K562 (cell line): Measurements from ENCODE around the gene ERCC2. TPM values are rescaled to one million over a fixed set of nuclear protein-coding genes. Genes with fewer than 3 reads are reported as not detected.

Experiments used
- ATAC-seq: fragments of 200-7000 bp; cut with Tn5 transposase; 3 replicates; pipeline ENCODE4 v1.9.1; 2020; ENCODE audit warnings: moderate library complexity
- BruUV-seq: library from RNA; stranded (reverse); fragments of 400-500 nt; replicated peaks from 2 replicates; lab custom pipeline; 2021; lab: Mats Ljungman, UMichigan
- CTCF ChIA-PET: fragments of 300-600 bp; formaldehyde crosslinking; extraction: SDS; loops from one replicate; lab custom pipeline; 2021; ENCODE audit warnings: low intra/inter-chr PET ratio; lab: Yijun Ruan, JAX
- POLR2A ChIA-PET: fragments of 300-600, 350-650 bp; sonication (Branson Sonifier 250); formaldehyde crosslinking; extraction: SDS; loops from one replicate; lab custom pipeline; 2021; ENCODE audit warnings: antibody characterized with exemption, inconsistent platforms; lab: Yijun Ruan, JAX
- DNase-seq, 4 experiments: peaks; one replicate each; pipeline versions ENCODE4 v3.0.0 to v3.0.0-alpha.2; 2011 to 2018; ENCODE audit warnings: low spot score in 3 of 4, mixed read lengths in 3 of 4; ENCODE audit errors: extremely low read depth in 1 of 4
- FAIRE-seq: peaks from 2 replicates; lab custom pipeline; 2011; peaks lifted over from hg19 to GRCh38; lab: Jason Lieb, UNC
- H2AFZ ChIP-seq: 2 replicates; pipeline ENCODE4 v1.6.0; 2011; ENCODE audit warnings: low read depth, low read length, control low read depth, inconsistent platforms
- H3K27ac ChIP-seq: fragments of 200-600 bp; 3 replicates; pipeline ENCODE4 v1.8.0; 2011; ENCODE audit warnings: low read depth, mild to moderate bottlenecking, control low read depth, inconsistent platforms, low read length, moderate library complexity, mixed read lengths; ENCODE audit errors: extremely low read depth
- H3K27me3 ChIP-seq, 2 experiments: fragments of 300-600 bp in 1 of 2; 2 replicates in 1 of 2; 3 replicates in 1 of 2; pipeline versions ENCODE4 v1.6.0 to v1.8.0; 2011; ENCODE audit warnings: inconsistent platforms in 2 of 2, low read length in 2 of 2, mild to moderate bottlenecking in 1 of 2, mixed read lengths in 1 of 2, moderate library complexity in 1 of 2; ENCODE audit not compliant: control insufficient read depth in 2 of 2, insufficient read depth in 2 of 2
- H3K36me3 ChIP-seq: fragments of 300-600 bp; 3 replicates; pipeline ENCODE4 v1.8.0; 2011; ENCODE audit warnings: mild to moderate bottlenecking, low read length, inconsistent platforms; ENCODE audit not compliant: control insufficient read depth, insufficient read depth
- H3K4me1 ChIP-seq, 2 experiments: fragments of 200-600 bp in 1 of 2; replicated peaks in 1 of 2; 2 replicates in 1 of 2; 3 replicates in 1 of 2; pipeline versions ENCODE4 v1.5.1 to v1.8.0; 2011; ENCODE audit warnings: inconsistent platforms in 2 of 2, low read length in 2 of 2, mild to moderate bottlenecking in 1 of 2, mixed read lengths in 1 of 2, moderate library complexity in 1 of 2; ENCODE audit not compliant: control insufficient read depth in 2 of 2, insufficient read depth in 2 of 2
- H3K4me2 ChIP-seq: 2 replicates; pipeline ENCODE4 v1.6.1; 2011; ENCODE audit warnings: low read length, control low read depth, inconsistent platforms, mixed read lengths; ENCODE audit not compliant: insufficient read depth
- H3K4me3 ChIP-seq: fragments of 200-600 bp; sonication (generic), shearing (Covaris generic); 2 replicates; pipeline ENCODE4 v1.5.1; 2016; ENCODE audit warnings: control low read depth, inconsistent platforms
- H3K79me2 ChIP-seq: fragments of 200-600 bp; 3 replicates; pipeline ENCODE4 v1.8.0; 2011; ENCODE audit warnings: low read length, inconsistent platforms; ENCODE audit not compliant: control insufficient read depth, insufficient read depth
- H3K9ac ChIP-seq, 2 experiments: 2 replicates each; pipeline versions ENCODE4 v1.6.0 to v1.6.1; 2011; ENCODE audit warnings: low read depth in 2 of 2, low read length in 2 of 2, control low read depth in 1 of 2, inconsistent platforms in 1 of 2, mild to moderate bottlenecking in 1 of 2, mixed read lengths in 1 of 2; ENCODE audit not compliant: insufficient read depth in 1 of 2
- H3K9me1 ChIP-seq: one replicate; pipeline ENCODE4 v1.6.0; 2011; ENCODE audit warnings: inconsistent platforms, mild to moderate bottlenecking, low read length, moderate library complexity; ENCODE audit not compliant: control insufficient read depth, insufficient read depth
- H3K9me3 ChIP-seq: replicated peaks from 2 replicates; pipeline ENCODE4 v1.5.1; 2011; ENCODE audit warnings: low read depth, low read length, inconsistent platforms; ENCODE audit not compliant: control insufficient read depth, insufficient read depth
- H4K20me1 ChIP-seq: replicated peaks from 2 replicates; pipeline ENCODE4 v1.6.1; 2011; ENCODE audit warnings: low read length, inconsistent platforms, mixed read lengths; ENCODE audit not compliant: control insufficient read depth, insufficient read depth
- CHD4 ChIP-seq: fragments of 200-600 bp; sonication (generic); IDR thresholded peaks from 3 replicates; pipeline ENCODE4 v1.6.1; 2012; ENCODE audit warnings: low read depth, mild to moderate bottlenecking, mixed read lengths, low read length, inconsistent platforms; ENCODE audit not compliant: insufficient read depth, insufficient replicate concordance, poor library complexity, severe bottlenecking
- HNRNPUL1 ChIP-seq: fragments of 200-400 bp; formaldehyde crosslinking; IDR thresholded peaks from 2 replicates; pipeline ENCODE4 v1.6.1; 2017; ENCODE audit warnings: low read length
- MAFK ChIP-seq: IDR thresholded peaks from 2 replicates; pipeline ENCODE4 v1.6.1; 2011; ENCODE audit warnings: low read length, improper control_type of control experiment
- MTA2 ChIP-seq: fragments of 450-650 bp; IDR thresholded peaks from 2 replicates; pipeline ENCODE4 v1.6.1; 2016; ENCODE audit warnings: low read depth
- POLR2H ChIP-seq: IDR thresholded peaks from 2 replicates; pipeline ENCODE4 v1.6.1; 2016; ENCODE audit warnings: missing genetic modification characterization, low read depth, mild to moderate bottlenecking, control low read depth, missing compliant biosample characterization, moderate library complexity
- PTBP1 ChIP-seq: fragments of 200-400 bp; formaldehyde crosslinking; IDR thresholded peaks from 2 replicates; pipeline ENCODE4 v1.6.1; 2017; ENCODE audit warnings: low read depth, low read length
- SIN3B ChIP-seq: fragments of 450-650 bp; IDR thresholded peaks from 2 replicates; pipeline ENCODE4 v1.6.1; 2017; ENCODE audit warnings: low read depth, mild to moderate bottlenecking, moderate library complexity
- SRSF7 ChIP-seq: fragments of 200-400 bp; formaldehyde crosslinking; optimal IDR thresholded peaks from 2 replicates; pipeline ENCODE3; 2017; ENCODE audit warnings: mild to moderate bottlenecking, low read depth, low read length
- TEAD4 ChIP-seq, 2 experiments: sonication (generic) in 1 of 2; formaldehyde crosslinking in 1 of 2; IDR thresholded peaks; 2 replicates each; pipeline versions ENCODE4 v1.6.1 to v1.8.0; 2012 to 2022; ENCODE audit warnings: borderline replicate concordance in 1 of 2, inconsistent platforms in 1 of 2, low read length in 1 of 2, mild to moderate bottlenecking in 1 of 2, missing genetic modification reagents in 1 of 2
- XRCC4 ChIP-seq: IDR thresholded peaks from one replicate; pipeline ENCODE4 v1.6.1; 2011; ENCODE audit not compliant: insufficient read depth, insufficient read length; ENCODE audit errors: extremely low read depth
- ZBTB2 ChIP-seq: fragments of 450-650 bp; IDR thresholded peaks from 2 replicates; pipeline ENCODE4 v1.6.1; 2016; ENCODE audit warnings: antibody characterized with exemption
- ZBTB5 ChIP-seq: fragments of 450-650 bp; IDR thresholded peaks from 2 replicates; pipeline ENCODE4 v1.6.1; 2017; ENCODE audit warnings: antibody characterized with exemption
- WGBS: fragments of 100-300 bp; shearing (Covaris generic); methylation state at CpG from one replicate; pipeline ENCODE4 v1.1.6; 2016; ENCODE audit warnings: low coverage, mixed read lengths; ENCODE audit not compliant: insufficient coverage; ENCODE audit errors: missing lambda C conversion rate; 5-methylcytosine and 5-hydroxymethylcytosine counted together
- in situ Hi-C: fragments of 300-500 bp; cut with MboI; formaldehyde crosslinking; loops from 4 replicates; pipeline ENCODE4 v1.15.0; 2018; ENCODE audit warnings: inconsistent platforms, mixed read lengths
- intact Hi-C: fragments of 100-400 bp; cut with micrococcal nuclease; formaldehyde crosslinking; loops from 2 replicates; pipeline ENCODE4 v1.14.2; 2022
- polyA plus RNA-seq, 8 experiments: library from polyadenylated mRNA; depleted of rRNA in 4 of 8; stranded (reverse) in 5 of 8; unstranded in 3 of 8; fragments of >200 nt; fragmentation: Nextera tagmentation in 2 of 8; fragmentation: Illumina TruSeq in 1 of 8; extraction: Ambion mirVana in 2 of 8; extraction: Trizol in 1 of 8; gene quantifications; 2 replicates each; pipeline versions ENCODE4 v1.2.1 to v1.2.3, GENCODE V29; 2011 to 2014; ENCODE audit warnings: inconsistent platforms in 1 of 8, missing spikeins in 1 of 8
- total RNA-seq, 7 experiments: library from RNA; depleted of rRNA in 6 of 7; stranded (reverse); fragments of >200 nt in 6 of 7; fragmentation: Illumina TruSeq in 2 of 7; extraction: Trizol in 2 of 7; gene quantifications; 2 replicates each; pipeline versions ENCODE4 v1.2.1 to v1.2.3, GENCODE V29; 2011 to 2021; ENCODE audit warnings: low replicate concordance in 1 of 7
- TF ChIP-seq, protein P1 (sequence below): fragments of 450-650 bp; IDR thresholded peaks from 2 replicates; pipeline ENCODE4 v1.6.1; 2018; ENCODE audit not compliant: partially characterized antibody

The ERCC2 gene
- total and polyA plus RNA-seq, 9 of the 15 experiments (the other 6 are each of a cell fraction or from before 2014, with no cell fraction given): 2.2 to 55.9 (median 23.4) TPM

DNA sequence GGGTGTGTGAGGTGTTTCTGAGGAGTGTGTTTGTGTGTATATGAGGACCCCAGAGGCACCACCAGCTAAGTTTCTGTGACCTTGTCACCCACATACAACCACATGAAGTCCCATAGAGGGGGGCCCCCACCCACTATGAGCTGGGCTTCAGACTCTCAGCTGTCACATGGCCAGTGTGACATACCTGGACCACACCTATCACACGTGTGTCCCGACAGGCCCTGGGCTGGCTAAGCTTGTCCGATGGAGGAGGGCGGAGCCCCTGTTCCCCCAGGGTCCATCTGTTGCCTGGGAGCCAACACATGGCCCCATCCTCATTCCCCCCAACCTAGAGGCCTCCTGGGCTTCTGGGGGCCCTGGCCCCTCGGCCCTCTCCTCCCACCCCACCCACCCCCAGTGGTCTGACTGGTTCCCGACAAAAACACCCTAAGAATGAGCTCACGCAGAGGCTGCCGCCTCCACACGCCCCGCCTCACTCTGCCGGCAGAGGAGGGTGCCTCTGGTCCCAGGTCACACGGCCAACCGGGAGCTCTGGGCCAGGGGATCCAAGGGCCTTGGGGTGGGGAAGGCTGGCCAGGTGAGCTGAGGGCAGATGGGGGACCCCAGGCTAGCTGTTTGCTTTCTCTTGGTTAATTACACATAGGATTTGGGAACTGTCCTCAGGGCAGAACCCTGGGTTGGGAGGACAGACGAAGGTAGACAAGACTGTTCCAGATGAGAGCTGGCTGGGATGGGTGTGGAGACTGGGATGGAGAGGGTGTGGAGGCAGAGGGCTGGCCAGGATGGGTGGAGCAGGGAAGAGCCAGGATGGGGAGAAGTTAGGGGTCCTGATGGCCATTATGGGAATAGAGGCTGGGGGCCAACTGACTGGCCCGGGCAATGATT, 25.5 kb downstream of the ERCC2 start:
- H3K9ac ChIP-seq: peak overlapping the region in 1 of 2 experiments; percentile 73; a peak in 1 of 4 replicates
- no peak for FAIRE-seq
- in situ Hi-C loops: no loop called here
- TF ChIP-seq ZBTB5: no peak
- no peak for TF ChIP-seq MTA2
- TF ChIP-seq ZBTB2: no peak
- no peak for TF ChIP-seq SRSF7
- TF ChIP-seq CHD4: no peak
- no peak for TF ChIP-seq POLR2H (tag)
- no peak for TF ChIP-seq TEAD4 (IDR thresholded peaks at IDR 0.05; ENCODE audit: low read length)
- no peak for TF ChIP-seq TEAD4 (CRISPR knock-in tag; IDR thresholded peaks at IDR 0.05; ENCODE audit: borderline replicate concordance)
- no peak for TF ChIP-seq PTBP1
- no peak for TF ChIP-seq HNRNPUL1
- no peak for TF ChIP-seq SIN3B
- TF ChIP-seq, protein P1, sequence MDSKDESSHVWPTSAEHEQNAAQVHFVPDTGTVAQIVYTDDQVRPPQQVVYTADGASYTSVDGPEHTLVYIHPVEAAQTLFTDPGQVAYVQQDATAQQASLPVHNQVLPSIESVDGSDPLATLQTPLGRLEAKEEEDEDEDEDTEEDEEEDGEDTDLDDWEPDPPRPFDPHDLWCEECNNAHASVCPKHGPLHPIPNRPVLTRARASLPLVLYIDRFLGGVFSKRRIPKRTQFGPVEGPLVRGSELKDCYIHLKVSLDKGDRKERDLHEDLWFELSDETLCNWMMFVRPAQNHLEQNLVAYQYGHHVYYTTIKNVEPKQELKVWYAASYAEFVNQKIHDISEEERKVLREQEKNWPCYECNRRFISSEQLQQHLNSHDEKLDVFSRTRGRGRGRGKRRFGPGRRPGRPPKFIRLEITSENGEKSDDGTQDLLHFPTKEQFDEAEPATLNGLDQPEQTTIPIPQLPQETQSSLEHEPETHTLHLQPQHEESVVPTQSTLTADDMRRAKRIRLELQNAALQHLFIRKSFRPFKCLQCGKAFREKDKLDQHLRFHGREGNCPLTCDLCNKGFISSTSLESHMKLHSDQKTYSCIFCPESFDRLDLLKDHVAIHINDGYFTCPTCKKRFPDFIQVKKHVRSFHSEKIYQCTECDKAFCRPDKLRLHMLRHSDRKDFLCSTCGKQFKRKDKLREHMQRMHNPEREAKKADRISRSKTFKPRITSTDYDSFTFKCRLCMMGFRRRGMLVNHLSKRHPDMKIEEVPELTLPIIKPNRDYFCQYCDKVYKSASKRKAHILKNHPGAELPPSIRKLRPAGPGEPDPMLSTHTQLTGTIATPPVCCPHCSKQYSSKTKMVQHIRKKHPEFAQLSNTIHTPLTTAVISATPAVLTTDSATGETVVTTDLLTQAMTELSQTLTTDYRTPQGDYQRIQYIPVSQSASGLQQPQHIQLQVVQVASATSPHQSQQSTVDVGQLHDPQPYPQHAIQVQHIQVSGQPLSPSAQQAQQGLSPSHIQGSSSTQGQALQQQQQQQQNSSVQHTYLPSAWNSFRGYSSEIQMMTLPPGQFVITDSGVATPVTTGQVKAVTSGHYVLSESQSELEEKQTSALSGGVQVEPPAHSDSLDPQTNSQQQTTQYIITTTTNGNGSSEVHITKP: no peak
- no peak for TF ChIP-seq MAFK
- no peak for TF ChIP-seq XRCC4

More for the DNA sequence above, 25.5 kb downstream of the ERCC2 start:
- ChIA-PET POLR2A (interaction anchor here (0.6 to 2.5 kb wide), 4 partner anchors 9 to 295 kb away, joined by 3 to 6 read pairs (median 4); no protein-coding TSS in a partner anchor), CTCF (no interaction called here)
- Histone ChIP-seq H3K27me3 (peaks cover 8 to 13% of the 10 kb centered on the region in 2 experiments; a peak in 3 of 5 replicates), H3K79me2 (no peaks in the 10 kb centered on the region), H3K4me3 (no peak overlapping the region), H3K9me1 (no peaks in the 10 kb centered on the region), H3K4me1 (peaks cover 5 to 67% of the 10 kb centered on the region in 2 experiments; a peak in 4 of 5 replicates), H2AFZ (no peak overlapping the region), H3K27ac (no peak overlapping the region), H3K4me2 (no peak overlapping the region), H4K20me1 (peaks cover 2% of the 10 kb centered on the region; the same call in 1 of the 2 replicates), H3K36me3 (peaks cover 6% of the 10 kb centered on the region; the same call in 1 of the 3 replicates), H3K9me3 (no peaks in the 10 kb centered on the region)
- no peak for ATAC-seq
- intact Hi-C loops: no loop called here
- BruUV-seq: no TSS peak
- 19% methylated on average over 11 of the region's 15 CpGs for WGBS
- no peak for DNase-seq
